WTC11 (cell line): ENCODE results near the gene PRKCG. TPM values are rescaled to one million over a fixed set of nuclear protein-coding genes. Genes with fewer than 3 reads are reported as not detected.
A peak's percentile ranks its signal among the peaks of the same experiment; 100 is the strongest.

Source experiments
- ATAC-seq: fragments of 200-7000 bp; cut with Tn5 transposase; 2 replicates; pipeline ENCODE4 v1.10.0; 2021; ENCODE audit warnings: mild to moderate bottlenecking, moderate library complexity
- CTCF ChIA-PET: fragments of 300-600 bp; sonication (Branson Sonifier 250); formaldehyde crosslinking; loops from one replicate; lab custom pipeline; 2021; ENCODE audit warnings: antibody characterized with exemption; lab: Charles Lee
- POLR2A ChIA-PET: fragments of 350-600 bp; sonication (Branson Sonifier 250); formaldehyde crosslinking; loops from one replicate; lab custom pipeline; 2021; ENCODE audit warnings: antibody characterized with exemption; lab: Charles Lee
- DNase-seq: peaks from one replicate; pipeline ENCODE4 v3.0.0; 2021; ENCODE audit warnings: low spot score
- H3K27ac Mint-ChIP-seq: 2 replicates; pipeline ENCODE4 v1.8.0; 2021; ENCODE audit warnings: mixed read lengths
- H3K27me3 Mint-ChIP-seq: 2 replicates; pipeline ENCODE4 v1.8.0; 2021; ENCODE audit warnings: low read depth, mild to moderate bottlenecking, moderate library complexity, mixed read lengths
- H3K36me3 Mint-ChIP-seq: 2 replicates; pipeline ENCODE4 v1.8.0; 2021; ENCODE audit warnings: mixed read lengths
- H3K4me1 Mint-ChIP-seq: 2 replicates; pipeline ENCODE4 v1.8.0; 2022; ENCODE audit warnings: mixed read lengths
- H3K4me3 Mint-ChIP-seq: 2 replicates; pipeline ENCODE4 v1.8.0; 2021; ENCODE audit warnings: mild to moderate bottlenecking, moderate library complexity, mixed read lengths
- H3K9me3 Mint-ChIP-seq: 2 replicates; pipeline ENCODE4 v1.8.0; 2021; ENCODE audit warnings: mixed read lengths
- ATF1 ChIP-seq: sonication (generic); formaldehyde crosslinking; IDR thresholded peaks from 2 replicates; pipeline ENCODE4 v1.8.1; 2023; ENCODE audit warnings: mild to moderate bottlenecking, moderate library complexity, missing genetic modification reagents
- ATF3 ChIP-seq: sonication (generic); formaldehyde crosslinking; conservative IDR thresholded peaks from 2 replicates; pipeline ENCODE4 v1.8.1; 2022; ENCODE audit warnings: mild to moderate bottlenecking, missing genetic modification reagents
- CREM ChIP-seq: sonication (generic); formaldehyde crosslinking; IDR thresholded peaks from 2 replicates; pipeline ENCODE4 v1.8.1; 2022; ENCODE audit warnings: mild to moderate bottlenecking, missing genetic modification reagents, moderate library complexity
- CTCF ChIP-seq: fragments of 200-600 bp; IDR thresholded peaks from 2 replicates; pipeline ENCODE4 v1.8.0; 2022; ENCODE audit warnings: antibody characterized with exemption
- E2F5 ChIP-seq: sonication (generic); formaldehyde crosslinking; IDR thresholded peaks from 2 replicates; pipeline ENCODE4 v1.8.1; 2022; ENCODE audit warnings: mild to moderate bottlenecking, moderate library complexity, missing genetic modification reagents
- EMX1 ChIP-seq: fragments of 250-450 bp; sonication (Bioruptor Pico); IDR thresholded peaks from 2 replicates; pipeline ENCODE4 v1.8.0; 2021; ENCODE audit warnings: mild to moderate bottlenecking
- ETV6 ChIP-seq: sonication (generic); formaldehyde crosslinking; IDR thresholded peaks from 2 replicates; pipeline ENCODE4 v1.8.1; 2022; ENCODE audit warnings: mild to moderate bottlenecking, missing genetic modification reagents
- FOXP4 ChIP-seq: sonication (generic); formaldehyde crosslinking; IDR thresholded peaks from 2 replicates; pipeline ENCODE4 v1.8.0; 2022; ENCODE audit warnings: mild to moderate bottlenecking, missing genetic modification reagents
- GTF2I ChIP-seq: fragments of 250-450 bp; sonication (Bioruptor Pico); conservative IDR thresholded peaks from 2 replicates; pipeline ENCODE4 v1.4.0; 2021; ENCODE audit warnings: mild to moderate bottlenecking
- HMGA2 ChIP-seq: fragments of 250-450 bp; sonication (Bioruptor Pico); IDR thresholded peaks from 2 replicates; pipeline ENCODE4 v1.4.0; 2021; ENCODE audit warnings: mild to moderate bottlenecking, moderate library complexity
- JAZF1 ChIP-seq: fragments of 250-450 bp; sonication (Bioruptor Pico); IDR thresholded peaks from 2 replicates; pipeline ENCODE4 v1.9.0; 2021; ENCODE audit warnings: moderate library complexity, mild to moderate bottlenecking, inconsistent platforms
- MAX ChIP-seq: sonication (generic); formaldehyde crosslinking; IDR thresholded peaks from 2 replicates; pipeline ENCODE4 v1.8.0; 2022; ENCODE audit warnings: mild to moderate bottlenecking, missing genetic modification reagents
- NR2C2 ChIP-seq: sonication (generic); formaldehyde crosslinking; IDR thresholded peaks from 2 replicates; pipeline ENCODE4 v1.8.0; 2022; ENCODE audit warnings: mild to moderate bottlenecking, missing genetic modification reagents
- SMAD3 ChIP-seq: sonication (generic); formaldehyde crosslinking; IDR thresholded peaks from 2 replicates; pipeline ENCODE4 v1.8.0; 2022; ENCODE audit warnings: missing genetic modification reagents, mild to moderate bottlenecking, borderline replicate concordance
- SP1 ChIP-seq: sonication (generic); formaldehyde crosslinking; conservative IDR thresholded peaks from 2 replicates; pipeline ENCODE4 v1.8.1; 2022; ENCODE audit warnings: missing genetic modification reagents
- TEAD1 ChIP-seq: sonication (generic); formaldehyde crosslinking; IDR thresholded peaks from 2 replicates; pipeline ENCODE4 v1.8.0; 2022; ENCODE audit warnings: mild to moderate bottlenecking, missing genetic modification reagents
- TP53 ChIP-seq: sonication (generic); formaldehyde crosslinking; IDR thresholded peaks from 2 replicates; pipeline ENCODE4 v1.8.1; 2023; ENCODE audit warnings: mild to moderate bottlenecking, missing genetic modification reagents
- USF1 ChIP-seq: sonication (generic); formaldehyde crosslinking; IDR thresholded peaks from 2 replicates; pipeline ENCODE4 v1.8.0; 2022; ENCODE audit warnings: mild to moderate bottlenecking, missing genetic modification reagents
- ZMAT4 ChIP-seq: fragments of 250-450 bp; sonication (Bioruptor Pico); IDR thresholded peaks from 2 replicates; pipeline ENCODE4 v1.9.0; 2021; ENCODE audit warnings: mild to moderate bottlenecking
- ZNF423 ChIP-seq: fragments of 250-450 bp; sonication (Bioruptor Pico); IDR thresholded peaks from 2 replicates; pipeline ENCODE4 v2.1.2; 2022; ENCODE audit warnings: mild to moderate bottlenecking, moderate library complexity
- total RNA-seq: library from RNA; stranded (reverse); gene quantifications from 3 replicates; pipeline ENCODE4 v1.2.3, GENCODE V29; 2021

The PRKCG gene
- total RNA-seq, 1 experiment from 2014 or later = 23.0 TPM

GRCh38 chr19:53898636-53899341, 16.8 kb downstream of the PRKCG start:
- POLR2A ChIA-PET = interaction anchor here (0.5 to 2.9 kb wide), 12 partner anchors 9 to 238 kb away, joined by 3 to 24 read pairs (median 4); partner anchors contain the start of gene MYADM
- 0 out of 2 replicates have a peak, but pooled peaks cover 9% of the 10 kb centered on the region for H3K27me3 Mint-ChIP-seq
- H3K36me3 Mint-ChIP-seq = peaks cover 20% of the 10 kb centered on the region
- CTCF ChIA-PET = interaction anchor here (0.6 to 2.9 kb wide), 23 partner anchors 9 to 474 kb away, joined by 3 to 58 read pairs (median 5); partner anchors contain the start of genes CACNG7, MYADM, PRKCG and TSEN34
- peak; percentile 92 for ATAC-seq
- H3K27ac Mint-ChIP-seq = peak overlapping the region; percentile 100
- H3K4me1 Mint-ChIP-seq = peaks cover 33% of the 10 kb centered on the region
- H3K4me3 Mint-ChIP-seq = peak overlapping the region; percentile 81
- peak; percentile 100 for DNase-seq
- no peaks in the 10 kb centered on the region for H3K9me3 Mint-ChIP-seq
- TF ChIP-seq ZNF423 (CRISPR knock-in tag) = no peak
- peak; percentile 93 for TF ChIP-seq SP1 (CRISPR knock-in tag)

- TF ChIP-seq ATF3 (CRISPR knock-in tag) = no peak
- TF ChIP-seq GTF2I (CRISPR knock-in tag) = no peak
- TF ChIP-seq NR2C2 (CRISPR knock-in tag) = no peak
- no peak for TF ChIP-seq FOXP4 (CRISPR knock-in tag)
- TF ChIP-seq MAX = no peak
- no peak for TF ChIP-seq TP53
- TF ChIP-seq ATF1 = no peak
- TF ChIP-seq JAZF1 (CRISPR knock-in tag) = no peak
- ChIA-PET POLR2A (interaction anchor here (0.9 to 1.4 kb wide), 2 partner anchors 33 to 80 kb away, joined by 3 to 4 read pairs; partner anchors contain the start of gene MYADM), CTCF (interaction anchor here (1.1 to 3.0 kb wide), 4 partner anchors 12 to 47 kb away, joined by 4 to 58 read pairs (median 14); no protein-coding TSS in a partner anchor)
- peaks cover 19% of the 10 kb centered on the region for H3K27me3 Mint-ChIP-seq
- no peaks in the 10 kb centered on the region for H3K9me3 Mint-ChIP-seq
- DNase-seq (no peak), ATAC-seq (no peak)
- peaks cover 41% of the 10 kb centered on the region for H3K4me1 Mint-ChIP-seq
- no peak overlapping the region for H3K27ac Mint-ChIP-seq
- H3K36me3 Mint-ChIP-seq = peaks cover 16% of the 10 kb centered on the region
- no peak overlapping the region for H3K4me3 Mint-ChIP-seq
Observed at GRCh38 chr19:53900191-53900860, 18.3 kb downstream of the PRKCG start.

GRCh38 chr19:53903055-53903680, 21.2 kb downstream of the PRKCG start:
- ChIA-PET POLR2A (interaction anchor here (0.5 to 1.1 kb wide), 2 partner anchors 78 to 234 kb away, joined by 3 to 4 read pairs; partner anchors contain the start of gene CNOT3), CTCF (interaction anchor here (0.6 to 3.2 kb wide), 3 partner anchors 9 to 121 kb away, joined by 5 to 13 read pairs (median 10); no protein-coding TSS in a partner anchor)
- peak overlapping the region; percentile 63; the same call in 1 of the 2 replicates for H3K27ac Mint-ChIP-seq
- H3K4me3 Mint-ChIP-seq = no peak overlapping the region
- H3K27me3 Mint-ChIP-seq = peaks cover 40% of the 10 kb centered on the region
- ATAC-seq (no peak), DNase-seq (peak; percentile 69)
- peaks cover 16% of the 10 kb centered on the region for H3K36me3 Mint-ChIP-seq
- H3K4me1 Mint-ChIP-seq = peaks cover 35% of the 10 kb centered on the region
- no peaks in the 10 kb centered on the region for H3K9me3 Mint-ChIP-seq
- TF ChIP-seq SP1 (CRISPR knock-in tag) (no peak), USF1 (CRISPR knock-in tag) (peak; percentile 25; the same call in 1 of the 2 replicates), TEAD1 (no peak), CTCF (no peak), CREM (0 out of 2 replicates have a peak, but pooled peaks have one; percentile 34), ZNF423 (CRISPR knock-in tag) (no peak), ZMAT4 (CRISPR knock-in tag) (no peak), HMGA2 (CRISPR knock-in tag) (no peak), E2F5 (CRISPR knock-in tag) (no peak), FOXP4 (CRISPR knock-in tag) (no peak; the same call in 1 of the 2 replicates), ETV6 (no peak), SMAD3 (CRISPR knock-in tag) (no peak; the same call in 1 of the 2 replicates), TP53 (peak; percentile 65; the same call in 1 of the 2 replicates), EMX1 (no peak)
